Measurements from ENCODE around the gene PIGQ.
"Not testable (repeated sequence)": the region's sequence is repeated elsewhere in the genome, so short reads cannot be mapped to it uniquely, and the experiment has no call there.

PIGQ gene

GRCh38 chr16:588889-589657 lies 19.3 kb downstream of the PIGQ start:
- no peak for FAIRE-seq

GRCh38 chr16:589658-590187 lies 20.0 kb downstream of the PIGQ start, which contains the start of gene RAB40C:
TSS of gene RAB40C (plus strand) at chr16:590066. CDS start at chr16:590292, 226 bp downstream.
- FAIRE-seq: no peak

DNA sequence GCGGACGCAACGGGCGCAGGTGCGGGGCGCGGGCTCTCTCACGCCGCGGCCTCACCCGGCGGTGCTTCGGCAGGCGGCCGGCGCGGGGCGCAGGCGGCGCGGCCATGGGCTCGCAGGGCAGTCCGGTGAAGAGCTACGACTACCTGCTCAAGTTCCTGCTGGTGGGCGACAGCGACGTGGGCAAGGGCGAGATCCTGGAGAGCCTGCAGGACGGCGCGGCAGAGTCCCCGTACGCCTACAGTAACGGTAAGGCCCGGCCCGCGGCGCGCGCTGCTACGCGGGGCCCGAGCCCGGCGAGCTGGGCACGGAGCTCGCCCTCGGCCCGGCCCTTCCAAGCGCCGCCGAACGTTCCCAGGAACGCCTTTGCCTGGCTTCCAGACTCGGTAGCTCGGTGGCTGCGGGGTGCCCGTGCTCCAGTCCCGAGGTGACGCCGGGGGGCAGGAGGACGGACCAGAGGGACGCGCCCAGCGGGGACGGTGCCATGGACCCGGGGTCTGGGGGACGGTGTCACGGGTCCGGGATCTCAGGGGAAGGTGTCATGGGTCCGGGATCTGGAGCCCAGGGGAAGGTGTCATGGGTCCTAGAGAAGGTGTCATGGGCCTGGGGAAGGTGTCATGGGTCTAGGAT lies 20.5 kb downstream of the PIGQ start:
- FAIRE-seq: no peak

DNA sequence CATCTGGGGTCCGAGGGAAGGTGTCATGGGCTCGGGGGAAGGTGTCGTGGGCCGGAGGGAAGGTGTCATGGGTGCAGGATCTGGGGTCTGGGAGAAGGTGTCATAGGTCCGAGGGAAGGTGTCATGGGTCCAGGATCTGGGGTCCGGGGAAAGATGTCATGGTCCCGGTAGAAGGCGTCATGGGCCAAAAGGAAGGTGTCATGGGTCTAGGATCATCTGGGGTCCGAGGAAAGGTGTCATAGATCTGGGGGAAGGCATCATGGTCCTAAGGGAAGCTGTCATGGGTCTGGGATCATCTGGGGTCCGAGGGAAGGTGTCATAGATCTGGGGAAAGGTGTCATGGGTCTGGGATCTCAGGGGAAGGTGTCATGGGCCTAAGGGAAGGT lies 21.0 kb downstream of the PIGQ start:
- FAIRE-seq: no peak

GRCh38 chr16:591231-591630 lies 21.5 kb downstream of the PIGQ start:
- FAIRE-seq: no peak

- FAIRE-seq: no peak
Observed at GRCh38 chr16:591892-592517, 22.2 kb downstream of the PIGQ start.

DNA sequence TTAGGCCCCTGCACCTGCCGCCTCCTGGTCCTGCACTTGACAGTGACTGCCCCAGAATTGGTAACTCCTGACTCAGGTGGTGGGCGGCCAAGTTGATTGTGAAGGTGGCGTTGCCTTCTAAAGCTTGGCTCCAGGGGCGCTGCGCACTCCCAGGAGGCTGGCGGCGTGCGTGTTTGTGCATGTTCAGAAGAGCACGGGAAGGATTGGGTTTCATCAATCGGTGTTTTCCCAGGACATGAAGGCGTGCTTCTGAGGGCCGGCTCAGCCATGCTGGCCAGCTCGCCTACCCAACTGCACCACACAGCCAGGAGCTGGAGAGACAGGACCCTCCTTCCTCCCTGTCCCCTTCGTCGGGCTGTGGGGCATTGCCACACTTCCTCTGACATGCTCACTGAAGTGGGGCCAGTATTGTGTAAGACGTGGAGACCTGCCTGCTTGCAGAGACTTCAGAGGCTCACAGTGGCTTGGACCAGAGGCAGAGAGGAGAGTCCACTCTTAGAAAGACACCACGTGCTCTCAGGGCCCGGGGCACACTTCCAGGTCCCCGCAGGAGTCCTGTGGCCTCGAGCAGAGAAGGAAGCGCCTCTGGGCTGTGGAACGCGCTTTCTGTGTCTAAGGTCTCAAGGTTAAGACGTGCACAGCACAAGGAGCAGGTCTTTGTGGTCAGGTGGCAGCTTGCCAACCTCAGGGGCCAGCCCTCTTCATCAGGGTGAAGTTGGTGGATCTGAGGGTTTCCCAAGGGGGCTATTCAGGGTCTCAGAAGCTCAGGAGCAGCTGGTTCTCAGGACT lies 22.9 kb downstream of the PIGQ start:
- no peak for FAIRE-seq

- no peak for FAIRE-seq
Observed at GRCh38 chr16:593406-593805, 23.6 kb downstream of the PIGQ start.

DNA sequence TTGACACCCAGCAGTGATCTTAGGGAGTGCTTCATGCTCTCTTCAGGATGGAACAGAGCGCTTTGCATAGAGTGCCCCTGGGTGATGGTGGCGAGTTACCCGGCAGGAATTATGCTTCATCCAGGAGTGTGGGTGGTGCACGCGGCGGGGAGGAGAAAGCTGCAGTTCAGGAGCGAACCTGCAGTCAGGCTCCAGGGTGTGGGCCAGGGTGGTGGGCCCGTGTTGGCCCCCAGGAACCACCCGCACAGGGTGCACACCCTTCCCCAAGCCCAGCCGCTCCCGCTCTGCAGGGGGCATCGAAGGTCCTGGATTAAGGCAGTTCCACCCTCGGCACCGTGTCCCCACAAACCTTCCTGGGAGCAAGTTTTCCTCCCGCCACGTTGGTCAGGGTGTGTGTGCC lies 24.0 kb downstream of the PIGQ start:
- FAIRE-seq: no peak

DNA sequence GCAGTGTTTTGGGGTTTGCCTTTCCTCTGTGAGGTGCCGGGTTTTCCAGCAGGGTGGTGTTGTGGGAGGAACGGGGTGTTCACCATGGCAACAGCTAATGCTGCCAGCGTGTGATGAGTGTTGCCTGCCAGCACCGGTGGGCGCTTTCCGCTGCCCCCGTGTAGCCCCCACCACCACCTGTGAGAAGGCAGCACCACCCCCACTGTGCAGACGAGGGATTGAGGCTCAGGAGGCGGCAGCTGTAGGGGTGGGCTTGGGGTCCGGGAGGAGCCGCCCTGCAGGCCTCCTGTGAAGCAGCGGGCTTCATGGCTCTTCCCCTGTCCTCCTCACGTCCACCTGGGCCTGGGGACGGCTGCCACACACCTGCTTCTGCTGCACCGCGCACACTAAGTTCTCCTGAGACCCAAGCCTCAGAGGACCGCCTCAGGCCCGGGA lies 25.3 kb downstream of the PIGQ start:
- FAIRE-seq: no peak

DNA sequence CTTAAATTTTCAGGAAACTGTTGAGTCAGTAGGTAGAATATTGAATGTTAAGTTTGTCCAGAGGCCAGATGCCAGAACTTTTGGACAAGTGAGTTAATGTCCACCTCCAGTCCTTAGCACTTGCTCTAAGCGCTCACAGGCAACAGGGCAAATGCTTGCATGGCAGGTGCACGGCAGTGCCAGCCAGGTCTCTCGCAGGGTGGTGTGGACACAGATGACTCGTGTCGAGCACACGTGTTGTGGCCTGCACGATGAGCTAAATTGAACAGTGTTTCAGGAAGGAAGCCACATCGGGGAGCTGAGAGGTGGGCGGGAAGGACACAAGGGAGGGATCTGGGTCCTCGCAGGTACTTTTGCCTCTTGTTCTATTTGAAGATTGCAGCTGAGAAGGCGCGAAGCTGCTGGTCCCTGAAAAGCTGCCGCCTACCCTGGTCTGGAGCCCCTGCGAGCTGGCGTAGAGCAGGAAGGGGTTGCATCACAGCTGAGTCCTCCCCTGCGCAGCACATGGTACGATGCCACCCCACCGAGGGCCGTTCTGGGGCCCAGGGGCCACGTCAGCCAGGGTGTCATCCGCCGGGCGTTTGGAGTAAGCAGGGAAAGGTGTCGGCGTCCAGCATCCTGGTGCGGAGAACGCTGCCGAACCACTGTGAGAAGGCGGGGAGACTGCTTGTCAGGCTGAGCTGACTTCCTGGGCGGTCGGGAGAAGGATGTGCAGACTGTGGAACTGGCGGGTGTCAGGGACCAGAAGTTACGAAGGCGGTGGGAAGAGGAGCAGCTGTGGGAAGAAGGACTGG lies 26.4 kb downstream of the PIGQ start:
- FAIRE-seq: no peak

DNA sequence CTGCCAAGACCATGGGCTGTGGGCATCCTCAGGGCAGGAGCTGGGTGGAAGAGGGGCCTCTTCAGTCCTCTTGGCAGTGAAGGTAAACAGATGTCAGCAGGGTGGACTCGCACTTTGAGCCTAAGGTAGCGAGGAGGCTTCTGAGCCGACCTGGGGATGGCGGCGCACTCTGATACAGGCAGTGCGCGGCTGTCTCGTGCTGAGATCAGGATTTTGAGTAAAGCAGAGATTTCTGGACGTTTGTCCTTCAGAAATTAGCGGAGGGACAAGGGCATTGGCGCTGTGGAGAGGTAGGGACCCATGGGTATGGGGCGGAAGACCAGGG lies 26.9 kb downstream of the PIGQ start:
- FAIRE-seq: no peak

- not testable (repeated sequence) for FAIRE-seq
Observed at GRCh38 chr16:597655-598054, 27.9 kb downstream of the PIGQ start.

GRCh38 chr16:598823-599739 lies 29.3 kb downstream of the PIGQ start:
- no peak for FAIRE-seq

- FAIRE-seq: no peak
Observed at GRCh38 chr16:600781-601180, 31.0 kb downstream of the PIGQ start.

DNA sequence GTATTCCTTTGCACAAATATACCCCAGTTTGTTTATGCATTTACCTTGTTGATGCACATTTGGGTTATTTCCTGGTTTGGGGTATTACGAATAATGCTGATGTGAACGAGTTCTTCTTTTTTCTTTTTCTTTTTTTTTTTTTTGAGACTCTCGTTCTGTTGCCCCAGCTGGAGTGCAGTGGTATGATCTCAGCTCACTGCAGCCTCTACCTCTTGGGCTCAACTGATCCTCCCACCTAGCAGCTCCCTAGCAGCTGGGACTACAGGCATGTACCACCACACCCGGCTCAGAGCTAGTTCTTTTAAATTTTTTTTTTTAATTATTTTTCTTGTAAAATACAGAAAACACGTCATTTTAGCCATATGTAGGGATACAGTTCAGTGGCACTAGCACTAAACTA lies 34.2 kb downstream of the PIGQ start:
- no peak for FAIRE-seq

DNA sequence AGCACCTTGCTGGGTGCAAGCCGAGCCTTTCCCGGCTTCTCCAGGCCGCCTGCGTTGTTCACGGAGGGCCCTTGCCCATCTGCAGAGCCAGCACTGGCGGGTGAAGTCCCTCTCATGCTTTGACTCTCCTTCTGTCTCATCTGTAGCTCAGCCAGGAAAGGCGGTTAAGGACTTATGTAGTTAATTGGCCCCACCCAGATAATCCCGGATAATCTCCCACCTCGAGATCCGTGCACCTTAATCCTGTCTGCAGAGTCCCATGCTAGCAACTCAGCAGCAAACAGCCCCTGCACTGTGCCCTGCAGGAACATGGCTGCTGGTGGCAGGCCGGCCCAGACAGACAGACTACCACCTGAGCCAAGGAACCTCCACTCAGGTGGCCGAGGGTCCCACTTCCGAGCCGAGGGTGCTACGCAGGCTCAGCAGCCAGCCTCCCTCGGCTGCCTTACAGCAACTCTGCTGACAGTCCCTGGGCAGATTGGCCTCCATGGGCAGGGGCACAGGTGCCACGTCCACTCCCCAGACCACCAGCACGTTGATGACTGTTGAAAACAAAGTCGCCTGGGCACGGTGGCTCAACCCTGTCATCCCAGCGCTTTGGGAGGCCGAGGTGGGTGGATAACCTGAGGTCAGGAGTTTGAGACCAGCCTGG lies 37.0 kb downstream of the PIGQ start:
- FAIRE-seq: no peak

DNA sequence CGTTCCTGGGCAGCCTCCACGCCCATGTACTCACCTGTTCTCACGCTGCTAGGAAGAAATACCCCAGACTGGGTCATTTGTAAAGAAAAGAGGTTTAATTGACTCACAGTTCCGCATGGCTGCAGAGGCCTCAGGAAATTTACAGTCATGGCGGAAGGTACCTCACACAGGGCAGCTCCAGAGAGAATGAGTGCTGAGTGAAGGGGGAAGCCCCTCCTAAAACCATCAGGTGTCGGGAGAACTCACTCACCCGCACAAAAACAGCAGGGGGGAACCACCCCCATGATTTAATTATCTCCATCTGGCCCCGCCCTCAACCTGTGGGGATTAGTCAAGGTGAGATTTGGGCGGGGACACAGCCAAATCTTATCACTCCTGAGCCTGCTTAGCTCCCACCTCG lies 38.3 kb downstream of the PIGQ start:
- no peak for FAIRE-seq

DNA sequence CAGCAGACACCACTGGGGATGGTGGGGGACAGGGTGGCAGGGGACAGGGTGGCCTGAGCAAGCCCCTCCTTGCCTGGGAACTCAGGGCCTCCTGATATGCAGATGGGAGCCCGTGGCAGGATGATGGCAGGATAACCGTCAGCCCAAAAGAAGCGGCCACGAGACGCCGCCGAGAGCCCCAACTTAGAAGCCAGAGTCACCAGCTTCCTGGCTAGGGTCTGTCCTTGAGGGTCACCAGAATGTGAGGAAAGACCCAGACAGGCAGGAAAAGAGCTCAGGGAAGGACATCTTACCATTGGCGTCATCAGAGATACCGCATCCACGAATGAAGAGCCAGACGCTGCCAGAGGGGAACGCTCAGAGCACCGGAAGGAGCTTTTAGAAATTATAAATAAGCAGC lies 39.5 kb downstream of the PIGQ start:
- no peak for FAIRE-seq

GRCh38 chr16:609984-610383 lies 40.2 kb downstream of the PIGQ start:
- no peak for FAIRE-seq

Measured in A204.1 (cell line).